HG02642 (cell line): ENCODE results near the gene TNNC2.

Experiments used
- ATAC-seq: cut with Tn5 transposase; IDR thresholded peaks from one replicate; pipeline ENCODE4 v1.9.1; 2021; ENCODE audit warnings: mild to moderate bottlenecking; ENCODE audit not compliant: unreplicated experiment, poor library complexity

Gene TNNC2

DNA sequence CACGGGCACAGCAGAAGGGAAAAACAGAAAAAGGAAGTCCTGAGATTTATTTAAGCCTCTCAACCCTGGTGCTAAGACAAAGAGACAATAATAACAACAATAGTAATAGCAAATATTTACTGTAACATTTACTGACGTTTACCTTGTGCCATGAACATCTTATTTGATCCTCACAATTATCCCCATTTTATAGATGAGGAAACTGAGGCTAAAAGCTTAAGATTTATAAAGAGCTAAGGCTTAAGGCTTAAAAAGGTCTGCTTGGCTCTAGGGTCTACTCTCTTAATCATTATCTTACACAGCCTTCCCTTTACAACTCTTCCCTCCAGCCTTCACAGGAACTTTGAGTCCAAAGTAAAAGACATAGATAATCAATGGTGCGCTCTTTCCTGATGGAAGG lies 38.8 kb downstream of the TNNC2 start:
- ATAC-seq = no peak

DNA sequence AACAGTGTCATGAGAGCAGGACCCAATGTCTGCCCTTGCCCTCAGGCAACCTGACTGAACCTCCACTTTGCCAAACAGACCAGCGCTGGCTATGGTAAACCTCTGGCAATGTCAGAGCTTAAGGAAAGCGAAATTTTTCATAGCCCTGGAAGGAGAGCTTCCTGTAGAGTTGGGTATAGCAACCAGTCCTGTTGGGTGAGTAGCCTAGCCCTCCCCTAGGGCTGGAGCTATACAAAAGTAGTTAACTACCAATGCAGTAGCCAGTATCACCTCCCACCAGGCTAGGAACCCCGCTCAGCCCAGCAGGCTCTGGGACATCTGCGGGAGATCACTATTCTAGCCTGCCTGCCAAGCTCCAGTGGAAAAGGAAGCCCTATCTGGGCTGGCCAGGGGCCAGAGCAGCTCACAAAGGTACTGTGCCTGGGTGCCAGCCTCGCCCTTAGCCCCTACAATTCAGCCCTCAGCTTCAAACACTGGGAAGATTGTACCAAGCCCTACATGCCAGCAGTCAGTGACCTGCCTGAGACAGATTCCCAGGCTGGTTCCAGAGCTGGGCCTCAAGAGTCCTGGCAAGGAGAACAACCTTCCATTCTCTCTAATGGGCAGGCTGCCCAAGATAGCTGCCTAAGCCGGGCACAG lies 43.3 kb downstream of the TNNC2 start:
- ATAC-seq = no peak

DNA sequence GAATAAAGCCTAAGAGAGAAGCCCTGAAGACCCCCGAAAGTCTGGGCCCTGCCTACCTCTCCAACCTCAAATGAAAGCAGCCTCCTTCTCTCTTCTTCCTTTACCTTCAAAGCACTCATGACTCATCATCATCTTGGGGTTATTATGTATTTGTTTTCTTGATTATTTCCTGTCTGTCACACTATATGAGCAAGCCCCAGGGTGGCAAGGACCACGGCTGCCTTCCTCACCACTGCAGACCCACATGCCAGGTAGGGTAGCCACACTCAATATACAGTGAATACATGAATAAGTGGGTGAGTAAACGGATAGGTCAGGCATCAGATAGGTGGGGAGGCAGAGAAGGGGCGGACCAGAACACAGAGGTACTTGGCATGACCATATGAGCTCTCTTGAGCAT lies 44.2 kb downstream of the TNNC2 start:
- no peak for ATAC-seq

DNA sequence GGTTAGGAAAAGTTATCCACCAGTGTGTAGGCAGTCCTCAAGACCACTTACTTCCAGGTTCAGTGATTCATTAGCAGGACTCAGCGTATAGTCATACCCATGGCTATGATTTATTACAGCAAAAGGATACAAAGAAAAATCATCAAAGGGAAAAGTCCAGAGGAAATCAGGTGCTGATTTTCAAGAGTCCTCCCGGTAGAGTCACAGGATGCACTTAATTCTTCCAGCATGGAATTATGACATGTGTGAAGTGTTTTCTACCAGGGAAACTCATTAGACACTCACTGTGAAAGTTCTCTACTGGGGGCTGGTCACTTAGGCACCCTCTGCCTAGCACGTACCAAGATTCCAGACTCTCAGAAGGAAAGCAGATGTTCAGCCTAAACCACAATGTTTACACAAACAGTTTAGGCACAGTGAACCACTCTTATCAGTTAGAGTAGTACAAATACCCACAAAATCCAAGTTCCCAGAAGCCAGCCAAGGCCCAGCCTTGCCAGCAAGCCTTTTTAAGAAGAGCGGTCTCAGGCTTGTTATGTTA lies 45.7 kb downstream of the TNNC2 start:
- ATAC-seq = no peak

DNA sequence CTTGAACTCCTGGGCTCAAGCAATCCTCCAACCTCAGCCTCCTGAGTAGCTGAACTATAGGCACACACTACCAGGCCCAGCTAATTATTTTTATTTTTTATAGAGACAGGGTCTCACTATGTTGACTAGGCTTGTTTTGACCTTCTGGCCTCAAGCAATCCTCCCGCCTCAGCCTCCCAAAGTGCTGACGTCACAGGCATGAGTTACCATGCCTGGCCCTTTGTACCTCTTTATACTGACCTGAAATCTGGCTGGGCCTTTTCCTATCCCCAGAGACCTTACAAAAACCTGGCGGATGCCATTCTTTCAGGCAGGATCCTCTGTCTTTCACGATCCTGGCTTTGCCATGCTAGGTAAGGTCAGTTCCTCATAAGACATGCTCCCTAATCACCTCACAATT lies 47.0 kb downstream of the TNNC2 start:
- no peak for ATAC-seq

DNA sequence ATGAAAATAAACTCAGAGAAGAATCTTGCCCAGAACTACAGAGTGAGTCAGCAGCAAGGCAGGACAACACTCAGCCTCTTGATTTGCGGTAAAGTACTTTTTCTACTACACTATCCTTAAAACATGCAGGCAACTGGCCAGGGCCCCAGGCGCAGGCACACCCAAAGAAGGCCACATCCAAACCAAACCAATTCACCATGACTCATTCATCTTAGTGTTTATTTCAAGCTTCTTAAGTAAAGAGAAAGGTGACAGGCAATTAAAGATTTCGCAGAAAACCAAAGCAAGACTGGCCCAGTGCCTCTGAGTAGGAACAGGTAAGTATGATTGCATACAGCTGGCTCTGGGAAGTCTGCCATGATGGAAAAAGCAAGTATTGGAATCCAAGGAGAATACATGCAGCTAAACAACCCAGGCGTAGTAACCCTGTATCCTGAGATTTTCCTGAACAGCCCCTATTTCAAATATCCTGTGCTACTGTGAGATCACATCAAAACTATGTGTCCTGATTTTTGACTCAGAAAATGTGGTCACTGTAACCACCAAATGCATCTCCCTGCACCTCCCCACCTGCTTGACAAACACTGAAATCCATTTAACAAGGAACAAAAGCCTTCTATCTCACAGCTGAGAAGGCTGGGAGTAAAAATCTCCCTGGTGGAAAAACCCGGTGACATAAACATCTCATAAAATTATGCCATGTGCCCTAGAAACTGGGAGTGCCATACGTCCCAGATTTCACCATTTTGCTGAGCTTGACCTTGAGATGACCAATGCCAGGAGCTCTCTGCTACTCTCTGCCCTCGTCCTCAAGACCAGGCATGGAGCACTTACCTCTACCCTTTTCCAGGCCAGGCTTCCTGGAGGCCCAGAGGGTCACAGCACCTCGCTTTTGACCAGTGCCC lies 47.8 kb downstream of the TNNC2 start:
- ATAC-seq = no peak

DNA sequence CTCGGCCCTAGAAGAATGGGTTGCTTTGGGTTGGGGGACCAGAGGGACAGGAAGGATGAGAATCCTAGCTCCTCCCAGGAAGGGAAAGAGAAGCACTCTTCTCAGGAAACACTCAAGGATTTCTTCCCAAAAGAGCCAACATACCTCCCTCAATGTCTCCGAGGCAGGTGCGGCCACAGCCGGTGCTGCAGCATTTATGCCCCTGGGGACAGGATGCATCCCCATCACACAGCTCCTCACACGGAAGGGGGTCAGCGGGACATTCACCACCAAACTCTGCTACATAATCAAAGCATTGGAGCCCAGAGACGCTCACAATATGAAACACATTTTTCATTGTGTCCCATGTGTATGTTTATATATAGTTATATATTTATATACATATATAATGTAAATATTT lies 50.2 kb downstream of the TNNC2 start:
- ATAC-seq = no peak

DNA sequence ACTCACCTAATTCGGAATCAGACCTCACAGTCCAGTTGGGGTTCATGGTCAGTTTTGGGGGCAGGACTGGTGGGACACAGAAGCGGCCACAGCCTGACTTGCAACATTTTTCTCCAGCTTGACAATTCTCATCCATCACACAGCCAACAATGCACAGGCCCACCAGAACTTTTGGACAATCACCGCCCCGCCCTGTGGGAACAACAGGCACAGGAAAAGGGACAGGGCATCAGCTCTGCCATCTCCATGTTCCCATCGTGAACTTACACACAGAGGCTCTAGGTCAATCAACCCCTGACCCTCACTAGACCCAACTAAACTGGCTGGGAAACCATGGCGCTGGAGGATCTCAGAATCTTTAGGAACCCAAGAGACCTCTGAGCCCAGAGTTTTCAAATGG lies 51.7 kb downstream of the TNNC2 start:
- ATAC-seq = no peak

DNA sequence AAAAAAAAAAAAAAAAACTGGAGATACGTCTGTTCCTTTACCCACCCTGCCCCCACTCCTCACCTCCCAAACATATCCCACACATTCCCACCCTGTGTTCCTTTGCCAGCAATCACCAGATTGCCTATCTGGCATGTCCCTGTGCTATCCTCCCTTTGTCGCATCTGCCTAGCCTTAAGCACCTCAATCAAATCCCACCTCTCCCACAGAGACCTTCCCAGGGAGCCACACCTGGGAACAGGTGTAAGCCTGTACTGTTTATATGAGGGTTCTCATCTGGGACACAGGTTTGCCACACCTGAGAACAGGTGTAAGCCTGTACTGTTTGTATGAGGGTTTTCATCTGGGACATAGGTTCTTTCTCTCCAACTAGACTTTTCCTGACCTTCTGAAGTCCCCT lies 52.2 kb downstream of the TNNC2 start:
- no peak for ATAC-seq
